Skeletal muscle satellite cell (primary cell): ENCODE results near the gene PUM1.
"Not testable (repeated sequence)": the region's sequence is repeated elsewhere in the genome, so short reads cannot be mapped to it uniquely, and the experiment has no call there.

Experiments used
- H3K27me3 ChIP-seq: 2 replicates; pipeline ENCODE4 v1.7.0; 2013; ENCODE audit warnings: low read length; ENCODE audit not compliant: control insufficient read depth, insufficient read depth
- H3K36me3 ChIP-seq: 2 replicates; pipeline ENCODE4 v1.7.0; 2013; ENCODE audit warnings: mild to moderate bottlenecking, control low read depth, low read length; ENCODE audit not compliant: insufficient read depth
- H3K4me1 ChIP-seq: 2 replicates; pipeline ENCODE4 v1.7.0; 2013; ENCODE audit warnings: low read length; ENCODE audit not compliant: control insufficient read depth, insufficient read depth
- H3K4me2 ChIP-seq: 2 replicates; pipeline ENCODE4 v1.7.0; 2013; ENCODE audit warnings: mild to moderate bottlenecking, low read length
- H3K4me3 ChIP-seq: 2 replicates; pipeline ENCODE4 v1.7.0; 2013; ENCODE audit warnings: low read length
- H3K9ac ChIP-seq: 2 replicates; pipeline ENCODE4 v1.7.0; 2013; ENCODE audit warnings: mild to moderate bottlenecking, low read depth, low read length, moderate library complexity
- H3K9me3 ChIP-seq: replicated peaks from 2 replicates; pipeline ENCODE4 v1.7.0; 2013; ENCODE audit warnings: mild to moderate bottlenecking, control low read depth, low read length

PUM1 gene

GRCh38 chr1:31095298-31095981, 29.9 kb upstream of the PUM1 start:
- no peaks in the 10 kb centered on the region for H3K36me3 ChIP-seq
- H3K9me3 ChIP-seq, result no peaks in the 10 kb centered on the region
- no peak overlapping the region for H3K4me2 ChIP-seq
- H3K9ac ChIP-seq, result no peak overlapping the region
- H3K4me1 ChIP-seq, result no peaks in the 10 kb centered on the region
- H3K27me3 ChIP-seq, result no peaks in the 10 kb centered on the region
- no peak overlapping the region for H3K4me3 ChIP-seq

GRCh38 chr1:31088081-31088480, 22.6 kb upstream of the PUM1 start:
- H3K27me3 ChIP-seq, H3K9ac ChIP-seq, H3K9me3 ChIP-seq, H3K36me3 ChIP-seq, H3K4me2 ChIP-seq, H3K4me1 ChIP-seq, H3K4me3 ChIP-seq: not testable (repeated sequence)

- Histone ChIP-seq H3K27me3 (no peaks in the 10 kb centered on the region), H3K9me3 (no peaks in the 10 kb centered on the region), H3K36me3 (no peaks in the 10 kb centered on the region), H3K4me2 (no peak overlapping the region), H3K4me3 (no peak overlapping the region), H3K9ac (no peak overlapping the region), H3K4me1 (no peaks in the 10 kb centered on the region)
Measured at GRCh38 chr1:31084782-31085569, 19.5 kb upstream of the PUM1 start.

GRCh38 chr1:31082385-31082784, 16.9 kb upstream of the PUM1 start:
- Histone ChIP-seq H3K9me3 (no peaks in the 10 kb centered on the region), H3K9ac (no peak overlapping the region), H3K4me1 (no peaks in the 10 kb centered on the region), H3K4me3 (no peak overlapping the region), H3K4me2 (no peak overlapping the region), H3K36me3 (no peaks in the 10 kb centered on the region), H3K27me3 (no peaks in the 10 kb centered on the region)

GRCh38 chr1:31073044-31073443, 7.5 kb upstream of the PUM1 start:
- H3K9ac ChIP-seq, result no peak overlapping the region
- H3K9me3 ChIP-seq, result no peaks in the 10 kb centered on the region
- H3K36me3 ChIP-seq, result no peaks in the 10 kb centered on the region
- no peak overlapping the region for H3K4me3 ChIP-seq
- H3K27me3 ChIP-seq, result no peaks in the 10 kb centered on the region
- no peak overlapping the region for H3K4me2 ChIP-seq
- no peaks in the 10 kb centered on the region for H3K4me1 ChIP-seq

GRCh38 chr1:31072304-31072746, 6.8 kb upstream of the PUM1 start:
- Histone ChIP-seq H3K4me1 (no peaks in the 10 kb centered on the region), H3K4me2 (no peak overlapping the region), H3K9me3 (no peaks in the 10 kb centered on the region), H3K4me3 (no peak overlapping the region), H3K9ac (no peak overlapping the region), H3K36me3 (no peaks in the 10 kb centered on the region), H3K27me3 (no peaks in the 10 kb centered on the region)

- Histone ChIP-seq H3K4me3 (no peak overlapping the region), H3K36me3 (no peaks in the 10 kb centered on the region), H3K27me3 (no peaks in the 10 kb centered on the region)
Measured at GRCh38 chr1:31069392-31069791, 3.9 kb upstream of the PUM1 start.

GRCh38 chr1:31064718-31065309, 703 bp downstream of the PUM1 start:
- Histone ChIP-seq H3K4me1 (peaks cover 17% of the 10 kb centered on the region), H3K4me2 (peak overlapping the region; percentile 85), H3K9ac (peak overlapping the region; percentile 99), H3K36me3 (no peaks in the 10 kb centered on the region), H3K9me3 (no peaks in the 10 kb centered on the region), H3K27me3 (no peaks in the 10 kb centered on the region), H3K4me3 (peak overlapping the region; percentile 96)

More at GRCh38 chr1:31069392-31069791, 3.9 kb upstream of the PUM1 start:
- Histone ChIP-seq H3K9ac (no peak overlapping the region), H3K9me3 (no peaks in the 10 kb centered on the region), H3K4me2 (no peak overlapping the region), H3K4me1 (peaks cover 4% of the 10 kb centered on the region)

- H3K9me3 ChIP-seq, result no peaks in the 10 kb centered on the region
- H3K9ac ChIP-seq, result peak overlapping the region; percentile 99
- peaks cover 3% of the 10 kb centered on the region for H3K36me3 ChIP-seq
- peaks cover 17% of the 10 kb centered on the region for H3K4me1 ChIP-seq
- peak overlapping the region; percentile 96 for H3K4me3 ChIP-seq
- H3K27me3 ChIP-seq, result no peaks in the 10 kb centered on the region
- peak overlapping the region; percentile 85 for H3K4me2 ChIP-seq
Measured at GRCh38 chr1:31064111-31064717, 1.3 kb downstream of the PUM1 start.

- Histone ChIP-seq H3K9me3 (no peaks in the 10 kb centered on the region), H3K27me3 (no peaks in the 10 kb centered on the region), H3K4me3 (peak overlapping the region; percentile 96), H3K9ac (peak overlapping the region; percentile 99), H3K4me2 (peak overlapping the region; percentile 85), H3K4me1 (peaks cover 17% of the 10 kb centered on the region), H3K36me3 (peaks cover 9% of the 10 kb centered on the region)
Measured at GRCh38 chr1:31063631-31064030, 1.9 kb downstream of the PUM1 start.

- H3K4me3 ChIP-seq, result peak overlapping the region; percentile 96
- H3K36me3 ChIP-seq, result peaks cover 10% of the 10 kb centered on the region
- H3K4me2 ChIP-seq, result peak overlapping the region; percentile 85
- peak overlapping the region; percentile 99 for H3K9ac ChIP-seq
- H3K9me3 ChIP-seq, result no peaks in the 10 kb centered on the region
- H3K4me1 ChIP-seq, result peaks cover 17% of the 10 kb centered on the region
- no peaks in the 10 kb centered on the region for H3K27me3 ChIP-seq
Measured at GRCh38 chr1:31062867-31063380, 2.6 kb downstream of the PUM1 start.
